ENCODE data around the gene RALGPS1.

RALGPS1 gene

GRCh38 chr9:126980231-126980630 is 65.6 kb downstream of the RALGPS1 start:
- no peak overlapping the region for H3K27ac ChIP-seq
- TF ChIP-seq CTCF (conservative IDR thresholded peaks at IDR 0.05) = no peak

GRCh38 chr9:126981218-126981617 is 66.6 kb downstream of the RALGPS1 start:
- no peak for TF ChIP-seq CTCF (conservative IDR thresholded peaks at IDR 0.05)
- no peak overlapping the region for H3K27ac ChIP-seq

DNA sequence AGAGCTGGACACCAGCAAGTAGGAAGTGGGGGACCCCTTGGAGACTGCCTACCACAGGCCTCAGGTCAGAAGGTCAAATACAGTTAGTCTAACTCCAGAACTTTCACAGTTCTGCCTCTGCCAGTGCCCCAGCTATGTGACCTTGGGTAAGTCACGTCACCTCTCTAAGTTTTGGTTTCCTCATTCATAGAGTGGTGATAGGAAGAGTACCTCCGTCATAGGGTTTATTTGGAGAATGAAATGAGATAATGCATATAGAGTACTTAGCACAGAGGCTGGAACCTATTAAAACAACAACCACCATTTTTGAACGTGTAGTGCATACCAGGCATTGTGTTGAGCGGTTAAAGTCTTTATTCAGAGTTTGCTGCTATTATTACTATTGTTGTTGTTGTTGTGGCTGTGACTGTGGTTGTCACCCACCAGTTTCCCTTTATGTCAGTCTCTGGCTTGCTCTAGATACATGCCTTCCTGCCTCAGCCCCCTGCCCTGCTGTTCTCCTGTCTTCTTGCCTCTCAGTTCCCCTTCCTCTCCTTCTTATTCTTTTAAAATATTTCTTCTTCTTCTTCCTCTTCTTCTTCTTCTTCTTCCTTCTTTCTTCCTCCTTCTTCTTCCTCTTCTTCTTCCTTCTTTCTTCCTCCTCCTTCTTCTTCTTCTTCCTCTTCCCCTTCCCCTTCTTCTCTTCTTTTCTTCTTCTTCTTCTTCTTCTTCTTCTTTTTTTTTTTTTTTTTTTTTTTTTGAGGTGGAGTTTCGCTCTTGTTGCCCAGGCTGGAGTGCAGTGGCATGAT is 67.8 kb downstream of the RALGPS1 start:
- no peak for TF ChIP-seq CTCF (conservative IDR thresholded peaks at IDR 0.05)
- H3K27ac ChIP-seq = no peak overlapping the region

DNA sequence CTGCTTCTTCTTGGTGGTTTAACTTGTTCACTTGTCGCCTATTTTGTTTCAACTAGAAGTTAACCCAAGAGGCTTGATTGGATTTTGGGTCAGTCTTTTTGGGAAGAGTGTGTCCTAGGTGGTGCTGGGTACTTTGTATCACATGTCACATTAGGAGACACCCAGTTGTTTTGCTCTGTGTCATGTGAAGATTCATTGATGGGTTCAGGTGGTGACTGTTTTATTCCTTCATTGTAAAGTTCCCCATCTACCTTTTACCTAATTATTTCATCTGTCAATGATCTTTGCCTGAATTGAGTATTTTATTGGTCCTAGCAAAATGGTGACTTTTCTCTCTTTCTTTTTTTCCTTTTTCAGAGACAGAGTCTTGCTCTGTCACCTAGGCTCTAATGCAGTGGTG is 69.2 kb downstream of the RALGPS1 start:
- no peak for TF ChIP-seq CTCF (conservative IDR thresholded peaks at IDR 0.05)
- no peak overlapping the region; the same call in 1 of the 2 replicates for H3K27ac ChIP-seq

GRCh38 chr9:126984969-126985368 is 70.4 kb downstream of the RALGPS1 start:
- H3K27ac ChIP-seq = peak overlapping the region; percentile 16
- no peak for TF ChIP-seq CTCF (conservative IDR thresholded peaks at IDR 0.05)

DNA sequence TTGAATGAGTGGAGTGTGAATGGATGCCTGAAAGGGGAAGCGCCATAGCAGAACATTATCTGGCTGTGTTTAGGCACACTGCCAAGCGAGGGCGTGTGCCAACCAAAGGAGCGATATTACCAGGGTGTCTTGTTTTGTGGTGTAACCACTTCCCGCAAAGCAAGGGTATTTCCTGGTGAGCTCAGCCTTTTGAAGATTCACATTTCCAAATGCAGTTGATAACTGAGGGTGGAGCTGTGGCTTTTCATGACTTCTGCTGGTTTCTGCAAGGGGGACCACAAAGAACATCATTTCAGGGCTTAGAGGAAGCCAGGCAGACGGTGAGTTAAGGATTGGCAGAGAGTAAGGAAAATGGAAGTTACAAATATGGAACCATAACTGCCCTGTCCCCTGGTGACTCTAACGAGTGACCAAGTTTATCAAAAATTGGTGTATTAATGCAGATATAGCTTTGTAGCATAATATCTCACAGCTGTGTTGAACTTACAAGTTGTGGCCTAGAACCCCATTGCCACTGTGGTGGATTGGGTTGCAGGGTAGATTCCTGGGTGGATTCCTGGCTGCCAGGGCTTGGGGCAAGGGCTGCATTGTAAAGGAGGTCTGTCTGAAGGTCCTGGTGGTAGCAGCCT is 71.4 kb downstream of the RALGPS1 start:
- peak overlapping the region; percentile 16 for H3K27ac ChIP-seq

More for the DNA sequence above, 71.4 kb downstream of the RALGPS1 start:
- TF ChIP-seq CTCF (conservative IDR thresholded peaks at IDR 0.05) = no peak

All from VCaP (cell line).